Adrenal gland (tissue), 12 donors: ENCODE measurements around the gene GTPBP3. TPM values are rescaled to one million over a fixed set of nuclear protein-coding genes. Genes with fewer than 3 reads are reported as not detected.
A peak's percentile ranks its signal among the peaks of the same experiment; 100 is the strongest.

Experiments
- DNase-seq, 7 donors: peaks; one replicate each; pipeline ENCODE4 v3.0.0-alpha.2; 2019 to 2020
- H3K27ac ChIP-seq, 5 donors: fragments of 200-600 bp; sonication (generic) in 4 of 5; 1 replicate in 3 of 5; 2 replicates in 2 of 5; pipeline versions ENCODE4 v1.5.1 to v1.8.0; 2016 to 2020; ENCODE audit warnings: mild to moderate bottlenecking in 1 of 5
- H3K27me3 ChIP-seq: fragments of 200-600 bp; 2 replicates; pipeline ENCODE4 v1.8.0; 2021
- H3K36me3 ChIP-seq, 2 donors: fragments of 200-600 bp; replicated peaks in 1 of 2; 1 replicate in 1 of 2; 2 replicates in 1 of 2; pipeline versions ENCODE4 v1.5.1 to v1.8.0; 2018 to 2022
- H3K4me1 ChIP-seq, 2 donors: fragments of 200-600 bp; replicated peaks in 1 of 2; 1 replicate in 1 of 2; 2 replicates in 1 of 2; pipeline versions ENCODE4 v1.5.1 to v1.8.0; 2018 to 2021
- H3K4me3 ChIP-seq, 4 donors: fragments of 200-600 bp; sonication (generic) in 3 of 4; one replicate each; pipeline ENCODE4 v1.5.1; 2016 to 2018
- H3K9me3 ChIP-seq, 3 donors: fragments of 200-600 bp; sonication (generic) in 1 of 3; replicated peaks in 1 of 3; 1 replicate in 2 of 3; 2 replicates in 1 of 3; pipeline versions ENCODE4 v1.5.1 to v1.8.0; 2016 to 2021
- CTCF ChIP-seq, 6 experiments: fragments of 450-650 bp in 4 of 6; fragments of 200-600 bp in 2 of 6; sonication (generic) in 1 of 6; IDR thresholded peaks; 1 replicate in 5 of 6; 2 replicates in 1 of 6; pipeline versions ENCODE4 v1.5.1 to v1.8.0; 2016 to 2021; ENCODE audit warnings: antibody characterized with exemption in 6 of 6, mild to moderate bottlenecking in 2 of 6, moderate library complexity in 1 of 6
- POLR2A ChIP-seq, 2 donors: fragments of 450-650 bp; IDR thresholded peaks; one replicate each; pipeline ENCODE4 v1.6.1; 2017; ENCODE audit warnings: antibody characterized with exemption in 2 of 2, mild to moderate bottlenecking in 2 of 2, moderate library complexity in 1 of 2
- WGBS, 4 donors: extraction: QIAGEN DNeasy Blood & Tissue Kit in 2 of 4; methylation state at CpG; one replicate each; pipeline versions ENCODE4 v1.1.5 to v1.1.7; 2013 to 2017; 5-methylcytosine and 5-hydroxymethylcytosine counted together
- intact Hi-C, 2 donors: fragments of 100-400 bp; cut with DNase I; formaldehyde crosslinking; loops; one replicate each; pipeline versions ENCODE4 v1.14.1 to v1.15.0; 2022 to 2023
- polyA plus RNA-seq, 3 donors: library from polyadenylated mRNA; stranded (reverse); fragments of 200-250 nt in 2 of 3; fragments of 350-450 nt in 1 of 3; fragmentation: Illumina TruSeq in 1 of 3; extraction: RNeasy Lipid Tissue Mini Kit (QIAGEN cat#74804) in 1 of 3; gene quantifications; one replicate each; pipeline ENCODE4 v1.2.3, GENCODE V29; 2013 to 2014
- total RNA-seq, 9 donors: library from RNA; depleted of rRNA in 4 of 9; stranded (reverse); fragments of >200 nt in 4 of 9; fragments of 120-200 nt in 1 of 9; fragmentation: NEBNext Ultra II Directional in 1 of 9; extraction: Animal tissue kit (Norgen Biotek cat#: 25700) in 1 of 9; gene quantifications; one replicate each; pipeline versions ENCODE4 v1.1.0 to v1.2.4, GENCODE V29; 2013 to 2023
- donor health status: healthy with polysubstance abuse.
- donor health status: Bipolar disorder and iron deficiency.
- donor health status: DM: yes; HTN: yes; CAD: no.
- donor health status: DM: no; HTN: no; CAD: no.
- donor health status: DM: no; HTN: no; CAD: no.
- donor health status: DM: yes; HTN: yes; CAD: no.

The GTPBP3 gene
- total and polyA plus RNA-seq, 12 donors: 5.5 to 50.4 (median 23.8) TPM

- Histone ChIP-seq H3K9me3 (no peaks in the 10 kb centered on the region), H3K36me3 (no peaks in the 10 kb centered on the region), H3K27ac (no peak overlapping the region), H3K4me3 (peak overlapping the region in 1 of 4 donors; percentile 72), H3K4me1 (peaks cover 19 to 24% of the 10 kb centered on the region in 2 donors), H3K27me3 (no peaks in the 10 kb centered on the region)
- peak in 4 of 7 donors; percentile 27 to 61 (median 51) for DNase-seq
- intact Hi-C loops: no loop called here
- TF ChIP-seq CTCF (IDR thresholded peaks at IDR 0.05): no peak
- no peak for TF ChIP-seq POLR2A (IDR thresholded peaks at IDR 0.05)
- WGBS, 4 donors: 87 to 92% (median 91%) methylated on average over 12 to 30 of the region's 30 CpGs
Measured at GRCh38 chr19:17338433-17339078, 1.2 kb downstream of the GTPBP3 start.

GRCh38 chr19:17339088-17339741 is 1.9 kb downstream of the GTPBP3 start:
- Histone ChIP-seq H3K27me3 (no peaks in the 10 kb centered on the region), H3K4me3 (no peak overlapping the region), H3K9me3 (no peaks in the 10 kb centered on the region), H3K27ac (no peak overlapping the region), H3K36me3 (no peaks in the 10 kb centered on the region), H3K4me1 (peaks cover 19% of the 10 kb centered on the region in 2 donors)
- TF ChIP-seq POLR2A (IDR thresholded peaks at IDR 0.05) (no peak), CTCF (IDR thresholded peaks at IDR 0.05) (no peak)
- WGBS, 4 donors: 88 to 92% (median 91%) methylated on average over 24 to 34 of the region's 34 CpGs
- peak in 4 of 7 donors; percentile 35 to 60 (median 38) for DNase-seq
- intact Hi-C loops: no loop called here

GRCh38 chr19:17340302-17340870 is 3.0 kb downstream of the GTPBP3 start:
- no peak for TF ChIP-seq POLR2A (IDR thresholded peaks at IDR 0.05)
- peak in 4 of 6 experiments; percentile 5 to 36 (median 28) for TF ChIP-seq CTCF (IDR thresholded peaks at IDR 0.05)
- Histone ChIP-seq H3K4me1 (peaks cover 13 to 19% of the 10 kb centered on the region in 2 donors), H3K27ac (peak overlapping the region in 4 of 5 donors; percentile 72 to 83 (median 79)), H3K27me3 (no peaks in the 10 kb centered on the region), H3K36me3 (no peaks in the 10 kb centered on the region), H3K4me3 (peak overlapping the region in 1 of 4 donors; percentile 23), H3K9me3 (no peaks in the 10 kb centered on the region)
- intact Hi-C loops: no loop called here
- WGBS, 4 donors: 50 to 62% (median 55%) methylated on average over 13 to 21 of the region's 21 CpGs
- DNase-seq: peak; percentile 82 to 94 (median 93)

- WGBS, 4 donors: 39 to 50% (median 45%) methylated on average over 14 to 17 of the region's 17 CpGs
- H3K27ac ChIP-seq: peak overlapping the region; percentile 55 to 83 (median 77)
- TF ChIP-seq CTCF (IDR thresholded peaks at IDR 0.05): peak in 4 of 6 experiments; percentile 23 to 50 (median 44)
- peak in 1 of 2 donors; percentile 43 for TF ChIP-seq POLR2A (IDR thresholded peaks at IDR 0.05)
Measured at GRCh38 chr19:17340871-17341357, 3.6 kb downstream of the GTPBP3 start.

More at GRCh38 chr19:17340871-17341357, 3.6 kb downstream of the GTPBP3 start:
- DNase-seq: peak; percentile 73 to 94 (median 89)
- Histone ChIP-seq H3K4me1 (peaks cover 8 to 19% of the 10 kb centered on the region in 2 donors), H3K27me3 (no peaks in the 10 kb centered on the region), H3K4me3 (no peak overlapping the region), H3K9me3 (no peaks in the 10 kb centered on the region), H3K36me3 (no peaks in the 10 kb centered on the region)
- intact Hi-C loops: no loop called here
